ENCODE results near the gene LRRC55. TPM values are rescaled to one million over a fixed set of nuclear protein-coding genes. Genes with fewer than 3 reads are reported as not detected.

LRRC55 gene
- polyA plus RNA-seq, 2 of the 4 experiments (the other 2 are of a cell fraction) = 0.01 TPM; not detected in 1

GRCh38 chr11:57144531-57145320 lies 37.0 kb upstream of the LRRC55 start (continued):
- TF ChIP-seq, protein P1, sequence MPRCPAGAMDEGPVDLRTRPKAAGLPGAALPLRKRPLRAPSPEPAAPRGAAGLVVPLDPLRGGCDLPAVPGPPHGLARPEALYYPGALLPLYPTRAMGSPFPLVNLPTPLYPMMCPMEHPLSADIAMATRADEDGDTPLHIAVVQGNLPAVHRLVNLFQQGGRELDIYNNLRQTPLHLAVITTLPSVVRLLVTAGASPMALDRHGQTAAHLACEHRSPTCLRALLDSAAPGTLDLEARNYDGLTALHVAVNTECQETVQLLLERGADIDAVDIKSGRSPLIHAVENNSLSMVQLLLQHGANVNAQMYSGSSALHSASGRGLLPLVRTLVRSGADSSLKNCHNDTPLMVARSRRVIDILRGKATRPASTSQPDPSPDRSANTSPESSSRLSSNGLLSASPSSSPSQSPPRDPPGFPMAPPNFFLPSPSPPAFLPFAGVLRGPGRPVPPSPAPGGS (IDR thresholded peaks at IDR 0.05) = no peak
- no peak for TF ChIP-seq FOXS1 (CRISPR knock-in tag; IDR thresholded peaks at IDR 0.05)
- no peak for TF ChIP-seq HEYL (CRISPR knock-in tag; IDR thresholded peaks at IDR 0.05)
- TF ChIP-seq HES2 (IDR thresholded peaks at IDR 0.05) = no peak
- TF ChIP-seq, protein P2, sequence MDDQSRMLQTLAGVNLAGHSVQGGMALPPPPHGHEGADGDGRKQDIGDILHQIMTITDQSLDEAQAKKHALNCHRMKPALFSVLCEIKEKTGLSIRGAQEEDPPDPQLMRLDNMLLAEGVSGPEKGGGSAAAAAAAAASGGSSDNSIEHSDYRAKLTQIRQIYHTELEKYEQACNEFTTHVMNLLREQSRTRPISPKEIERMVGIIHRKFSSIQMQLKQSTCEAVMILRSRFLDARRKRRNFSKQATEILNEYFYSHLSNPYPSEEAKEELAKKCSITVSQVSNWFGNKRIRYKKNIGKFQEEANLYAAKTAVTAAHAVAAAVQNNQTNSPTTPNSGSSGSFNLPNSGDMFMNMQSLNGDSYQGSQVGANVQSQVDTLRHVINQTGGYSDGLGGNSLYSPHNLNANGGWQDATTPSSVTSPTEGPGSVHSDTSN (IDR thresholded peaks at IDR 0.05) = no peak

DNA sequence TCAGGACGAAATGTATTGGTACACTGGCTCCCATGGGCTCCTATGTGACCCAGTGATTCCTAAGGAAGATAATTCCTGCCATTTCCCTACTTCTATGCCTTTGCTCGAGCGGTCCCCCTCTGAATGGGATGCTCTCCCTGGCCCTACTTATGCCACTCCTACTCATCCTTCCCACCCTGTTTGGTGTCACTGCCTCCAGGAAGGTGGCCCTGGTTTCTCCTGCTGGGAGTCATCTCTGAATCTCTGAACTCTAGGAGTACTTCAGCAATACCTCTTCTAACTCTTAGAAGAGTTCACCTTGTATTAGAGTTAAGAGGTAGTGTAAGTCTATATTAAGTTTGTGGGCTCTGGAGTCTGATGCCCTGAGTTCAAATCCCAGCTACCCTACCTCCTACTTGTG lies 35.5 kb upstream of the LRRC55 start:
- Histone ChIP-seq H3K9me3 (no peaks in the 10 kb centered on the region), H3K4me2 (no peak overlapping the region), H3K27ac (no peak overlapping the region), H3K4me3 (no peak overlapping the region), H3K4me1 (0 out of 3 replicates have a peak, but pooled peaks cover 3% of the 10 kb centered on the region)
- TF ChIP-seq ZFP36 (IDR thresholded peaks at IDR 0.05; ENCODE audit: borderline replicate concordance, partially characterized antibody) = peak; percentile 16
- TF ChIP-seq GATA3 (IDR thresholded peaks at IDR 0.05; ENCODE audit: borderline replicate concordance) = no peak
- TF ChIP-seq POLR2AphosphoS2 (conservative IDR thresholded peaks at IDR 0.05; ENCODE audit: low read length) = no peak
- DNase-seq (ENCODE audit: low read depth in 1 of 2, low spot score in 1 of 2) (no peak), FAIRE-seq (no peak), ATAC-seq (no peak)
- WGBS (ENCODE audit: missing lambda C conversion rate) = 81% methylated on average over 3 of the region's 3 CpGs
- POLR2A ChIA-PET = no interaction called here
- CTCF ChIA-PET = no interaction called here

DNA sequence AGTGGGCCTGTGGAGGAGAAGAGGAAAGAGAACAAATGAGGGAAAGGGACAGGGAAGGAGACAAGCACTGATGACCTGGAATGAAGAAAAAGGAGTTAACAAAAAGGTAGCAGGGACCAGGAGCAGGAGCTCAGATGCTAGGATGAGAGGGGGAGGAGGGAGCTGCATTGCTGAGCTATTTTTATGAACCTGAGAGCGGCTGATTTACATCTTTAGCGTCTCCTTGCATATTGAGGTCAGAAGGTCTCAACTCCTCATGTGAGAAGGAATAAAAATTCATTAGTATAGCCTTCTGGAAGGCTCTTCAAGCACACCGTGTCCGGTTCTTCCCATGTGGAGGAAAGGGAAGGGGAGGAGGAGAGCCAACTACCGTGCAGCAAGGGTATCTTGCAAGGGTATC lies 33.1 kb upstream of the LRRC55 start:
- ChIA-PET CTCF (interaction anchor here (1.0 to 1.3 kb wide), 3 partner anchors 54 to 308 kb away, joined by 3 to 7 read pairs (median 4); no protein-coding TSS in a partner anchor), POLR2A (no interaction called here)
- Histone ChIP-seq H3K9me3 (no peaks in the 10 kb centered on the region), H3K4me2 (no peak overlapping the region), H3K4me3 (no peak overlapping the region), H3K4me1 (0 out of 3 replicates have a peak, but pooled peaks cover 3% of the 10 kb centered on the region), H3K27ac (no peak overlapping the region)
- no peak for ATAC-seq
- 90% methylated on average over 5 of the region's 5 CpGs for WGBS (ENCODE audit: missing lambda C conversion rate)
- TF ChIP-seq RAD21 (conservative IDR thresholded peaks at IDR 0.05 in 1 of 2, IDR thresholded peaks at IDR 0.05 in 1 of 2) (no peak), NPAS2 (CRISPR knock-in tag; IDR thresholded peaks at IDR 0.05; ENCODE audit: borderline replicate concordance) (no peak), EHF (CRISPR knock-in tag; IDR thresholded peaks at IDR 0.05) (no peak), MAZ (IDR thresholded peaks at IDR 0.05; ENCODE audit: borderline replicate concordance, low read depth, low read length) (no peak), ESRRA (IDR thresholded peaks at IDR 0.05; ENCODE audit: borderline replicate concordance, low read length) (no peak)
- TF ChIP-seq, protein P3, sequence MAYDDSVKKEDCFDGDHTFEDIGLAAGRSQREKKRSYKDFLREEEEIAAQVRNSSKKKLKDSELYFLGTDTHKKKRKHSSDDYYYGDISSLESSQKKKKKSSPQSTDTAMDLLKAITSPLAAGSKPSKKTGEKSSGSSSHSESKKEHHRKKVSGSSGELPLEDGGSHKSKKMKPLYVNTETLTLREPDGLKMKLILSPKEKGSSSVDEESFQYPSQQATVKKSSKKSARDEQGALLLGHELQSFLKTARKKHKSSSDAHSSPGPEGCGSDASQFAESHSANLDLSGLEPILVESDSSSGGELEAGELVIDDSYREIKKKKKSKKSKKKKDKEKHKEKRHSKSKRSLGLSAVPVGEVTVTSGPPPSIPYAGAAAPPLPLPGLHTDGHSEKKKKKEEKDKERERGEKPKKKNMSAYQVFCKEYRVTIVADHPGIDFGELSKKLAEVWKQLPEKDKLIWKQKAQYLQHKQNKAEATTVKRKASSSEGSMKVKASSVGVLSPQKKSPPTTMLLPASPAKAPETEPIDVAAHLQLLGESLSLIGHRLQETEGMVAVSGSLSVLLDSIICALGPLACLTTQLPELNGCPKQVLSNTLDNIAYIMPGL (CRISPR knock-in tag; IDR thresholded peaks at IDR 0.05; ENCODE audit: borderline replicate concordance) = no peak
- no peak for FAIRE-seq
- no peak for DNase-seq (ENCODE audit: low read depth in 1 of 2, low spot score in 1 of 2)

- Histone ChIP-seq H3K9me3 (no peaks in the 10 kb centered on the region), H3K27ac (peak overlapping the region in 1 of 2 experiments; percentile 8; a peak in 1 of 6 replicates), H3K4me3 (no peak overlapping the region), H3K4me1 (peaks cover 12% of the 10 kb centered on the region; the same call in 2 of the 3 replicates), H3K4me2 (no peak overlapping the region)
- CTCF ChIA-PET = interaction anchor here (1.7 kb wide), 1 partner anchor 99 kb away, joined by 6 read pairs; no protein-coding TSS in a partner anchor
- no peak for DNase-seq (ENCODE audit: low read depth in 1 of 2, low spot score in 1 of 2)
- POLR2A ChIA-PET = no interaction called here
- ATAC-seq = peak in 1 of 2 experiments; percentile 55; a peak in 3 of 6 replicates
- WGBS (ENCODE audit: missing lambda C conversion rate) = 69% methylated on average over 4 of the region's 4 CpGs
- TF ChIP-seq HEYL (CRISPR knock-in tag; IDR thresholded peaks at IDR 0.05) (no peak), MAFK (IDR thresholded peaks at IDR 0.05; ENCODE audit: partially characterized antibody) (peak; percentile 26)
- no peak for FAIRE-seq
Measured at GRCh38 chr11:57150454-57150917, 31.3 kb upstream of the LRRC55 start.
